HG03039 (cell line): Measurements from ENCODE around the gene ABCC10.
"Not testable (repeated sequence)": the region's sequence is repeated elsewhere in the genome, so short reads cannot be mapped to it uniquely, and the experiment has no call there.

Experiments
- ATAC-seq: cut with Tn5 transposase; IDR thresholded peaks from one replicate; pipeline ENCODE4 v1.9.1; 2021; ENCODE audit warnings: mild to moderate bottlenecking, moderate library complexity; ENCODE audit not compliant: unreplicated experiment

ABCC10 gene

DNA sequence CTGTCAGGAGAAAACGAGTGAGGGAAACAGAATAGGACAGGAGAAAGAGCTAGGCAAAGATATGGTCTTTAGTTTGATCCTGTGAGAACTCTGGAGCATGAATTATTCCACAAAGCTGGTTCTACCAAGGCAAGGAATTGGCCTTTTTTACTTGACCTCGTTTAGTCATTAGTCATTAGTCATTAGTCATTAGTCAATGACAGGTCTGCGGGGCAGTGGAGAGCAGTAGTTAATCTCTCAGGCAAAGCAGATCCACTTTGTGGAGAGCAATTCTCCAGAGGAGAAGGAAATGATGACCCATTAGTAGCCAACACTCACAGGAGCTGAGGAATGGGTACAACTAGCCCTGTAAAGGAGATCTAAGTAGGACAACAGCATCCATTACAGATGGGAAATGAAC is 22.0 kb upstream of the ABCC10 start:
- no peak for ATAC-seq

DNA sequence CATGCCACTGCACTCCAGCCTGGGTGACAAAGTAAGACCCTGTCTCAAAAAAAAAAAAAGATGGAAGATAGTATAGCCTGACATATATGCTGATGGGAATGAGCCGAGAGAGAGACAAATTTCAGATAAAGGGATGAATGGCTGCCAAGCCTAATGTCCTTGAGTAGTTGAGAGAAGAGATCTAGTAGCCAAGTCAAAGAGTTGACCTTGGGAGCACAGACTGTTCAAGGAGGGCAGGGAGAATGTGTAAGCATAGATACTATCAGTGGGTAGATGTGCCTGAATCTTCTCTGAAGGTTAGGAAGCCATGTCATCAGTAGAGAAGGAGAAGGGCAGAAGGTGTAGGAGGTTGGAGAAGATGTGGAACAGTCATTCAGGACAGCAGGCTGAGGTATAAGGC is 20.0 kb upstream of the ABCC10 start:
- ATAC-seq: no peak

DNA sequence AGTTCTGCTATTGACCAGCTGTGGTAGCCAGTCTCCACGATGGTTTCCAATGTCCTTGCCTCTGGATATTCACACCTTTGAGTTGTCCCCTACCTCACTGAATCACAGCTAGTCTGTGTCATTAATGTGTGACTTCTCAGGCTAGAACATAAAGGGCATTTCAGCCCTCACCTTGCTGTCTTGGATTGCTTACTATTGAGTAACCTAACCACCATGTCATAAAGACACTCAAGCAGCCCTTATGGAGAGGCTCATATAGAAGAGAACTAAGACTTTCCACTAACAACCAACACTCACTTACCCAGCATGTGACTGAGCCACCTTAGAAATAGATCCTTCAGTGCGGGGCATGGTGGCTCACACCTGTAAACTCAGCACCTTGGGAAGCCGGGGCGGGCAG is 19.1 kb upstream of the ABCC10 start:
- no peak for ATAC-seq

DNA sequence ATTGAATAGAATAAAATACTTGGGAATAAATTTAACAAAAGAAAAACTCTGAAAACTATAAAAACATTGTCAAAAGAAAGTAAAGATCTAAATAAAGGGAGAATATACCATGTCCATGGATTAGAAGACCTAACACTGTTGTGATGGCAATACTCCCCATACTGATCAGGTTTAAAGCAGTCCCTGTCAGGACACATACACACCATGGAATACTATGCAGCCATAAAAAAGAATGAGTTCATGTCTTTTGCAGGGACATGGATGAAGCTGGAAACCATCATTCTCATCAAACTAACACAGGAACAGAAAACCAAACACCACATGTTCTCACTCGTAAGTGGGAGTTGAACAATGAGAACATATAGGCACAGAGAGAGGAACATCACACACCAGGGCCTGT is 16.6 kb upstream of the ABCC10 start:
- ATAC-seq: not testable (repeated sequence)

DNA sequence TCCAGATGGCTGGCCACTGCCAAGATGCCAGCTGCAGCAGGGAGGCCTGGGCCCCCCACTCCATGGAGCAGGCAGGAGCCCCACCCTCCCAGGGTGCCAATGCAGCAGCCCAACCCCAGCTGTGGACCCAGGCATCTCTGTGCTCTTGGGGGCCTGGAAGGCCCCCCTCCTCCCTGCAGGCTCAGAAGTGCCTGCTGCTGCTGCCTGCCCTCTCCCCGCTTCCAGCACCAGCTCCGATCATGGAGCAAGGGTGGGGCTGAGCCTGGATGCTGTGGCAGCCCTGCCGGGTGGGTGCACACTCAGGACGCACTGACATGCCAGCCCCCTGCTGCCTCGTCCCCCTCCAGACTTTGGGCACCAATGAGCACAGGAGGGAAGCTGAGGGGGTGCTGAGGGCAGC is 14.8 kb upstream of the ABCC10 start:
- no peak for ATAC-seq

DNA sequence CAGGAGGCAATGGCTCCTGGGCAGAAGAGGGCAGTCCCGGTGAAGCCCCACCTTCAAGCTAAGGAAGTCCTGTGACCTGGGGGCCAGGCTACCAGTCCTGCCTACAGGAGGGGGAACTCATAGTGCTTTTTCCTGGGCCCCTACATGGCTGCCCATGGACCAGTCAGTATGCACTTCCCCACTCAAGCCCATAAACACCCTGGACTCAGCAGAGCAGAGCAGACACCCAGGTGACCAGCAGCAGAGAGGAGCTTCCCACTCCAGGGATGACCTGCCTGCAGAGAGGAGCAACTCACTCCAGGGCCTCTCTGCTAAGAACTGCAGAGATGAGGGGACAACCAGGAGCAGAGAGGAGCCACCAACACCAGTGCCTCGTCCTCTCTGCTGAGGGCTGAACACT is 14.3 kb upstream of the ABCC10 start:
- ATAC-seq: no peak

DNA sequence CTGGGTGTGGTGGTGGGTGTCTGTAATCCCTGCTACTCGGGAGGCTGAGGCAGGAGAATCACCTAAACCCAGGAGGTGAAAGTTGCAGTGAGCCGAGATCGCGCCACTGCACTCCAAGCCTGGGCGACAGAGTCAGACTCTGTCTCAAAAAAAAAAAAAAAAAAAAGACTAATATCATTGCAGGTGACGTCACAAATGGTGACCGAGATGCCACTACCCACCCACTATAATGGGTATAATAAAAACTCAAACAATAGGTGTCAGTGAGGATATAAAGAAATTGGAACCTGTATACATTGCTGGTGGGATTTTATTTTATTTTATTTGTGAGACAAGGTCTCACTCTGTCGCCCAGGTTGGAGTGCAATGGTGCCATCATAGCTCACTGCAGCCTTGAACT is 12.1 kb upstream of the ABCC10 start:
- not testable (repeated sequence) for ATAC-seq

DNA sequence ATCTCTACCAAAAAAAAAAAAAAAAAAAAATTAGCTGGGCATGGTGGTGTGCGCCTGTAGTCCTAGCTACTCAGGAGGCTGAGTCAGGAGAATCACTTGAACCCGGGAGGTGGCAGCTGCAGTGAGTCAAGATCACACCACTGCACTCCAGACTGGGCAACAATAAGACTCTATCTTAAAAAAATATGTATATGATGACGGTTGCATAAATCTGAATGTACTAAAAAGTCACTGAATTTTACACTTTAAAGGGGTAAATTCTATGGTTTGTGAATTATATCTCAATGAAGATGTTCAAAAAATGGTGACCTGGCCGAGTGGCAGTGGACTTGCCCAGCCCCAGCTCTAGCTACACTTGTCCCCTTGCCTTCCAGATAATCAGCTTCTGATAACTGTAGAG is 10.4 kb upstream of the ABCC10 start:
- ATAC-seq: no peak

DNA sequence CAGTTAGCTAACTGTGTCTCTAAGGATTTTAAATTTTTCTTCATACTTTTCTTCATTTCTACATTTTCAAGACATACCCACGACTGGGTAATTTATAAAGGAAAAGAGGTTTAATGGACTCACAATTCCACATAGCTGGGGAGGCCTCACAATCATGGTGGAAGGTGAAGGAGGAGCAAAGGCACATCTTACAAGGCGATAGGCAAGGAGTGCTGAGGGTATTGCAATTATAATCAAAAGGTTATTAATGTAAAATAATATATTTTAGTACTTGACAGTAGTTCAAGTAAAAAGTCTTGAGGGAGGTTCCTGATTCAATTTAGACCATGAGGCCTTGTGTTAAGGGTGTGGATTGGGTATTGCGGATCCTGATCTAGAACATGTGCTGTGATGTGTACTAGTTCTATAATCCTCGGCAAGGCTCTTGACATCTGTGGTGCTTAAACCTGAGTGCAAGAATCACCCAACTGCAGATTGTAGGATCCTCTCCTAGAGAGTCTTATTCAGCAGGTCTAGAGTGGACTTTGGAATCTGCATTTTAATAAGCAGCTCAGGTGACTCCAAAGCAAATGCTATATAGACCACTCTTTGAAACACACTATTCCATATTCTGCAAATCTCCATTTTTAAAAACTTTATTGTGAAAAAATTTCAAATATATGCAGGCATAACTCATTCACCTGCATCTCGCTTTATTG is 7.2 kb upstream of the ABCC10 start:
- no peak for ATAC-seq

DNA sequence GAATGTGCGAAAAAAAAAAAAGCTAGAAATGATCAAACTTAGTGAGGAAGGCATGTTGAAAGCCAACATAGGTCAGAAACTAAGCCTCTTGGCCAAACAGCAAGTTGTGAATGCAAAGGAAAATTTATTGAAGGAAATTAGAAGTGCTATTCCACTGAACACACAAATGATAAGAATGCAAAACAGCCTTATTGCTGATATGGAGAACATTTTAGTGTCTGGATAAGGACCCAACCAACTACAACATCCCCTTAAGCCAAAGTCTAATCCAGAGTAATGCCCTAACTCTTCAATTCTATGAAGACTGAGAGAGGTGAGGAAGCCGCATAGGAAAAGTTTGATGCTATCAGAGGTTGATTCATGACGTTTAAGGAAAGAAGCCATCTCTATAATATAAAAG is 5.5 kb upstream of the ABCC10 start:
- no peak for ATAC-seq

DNA sequence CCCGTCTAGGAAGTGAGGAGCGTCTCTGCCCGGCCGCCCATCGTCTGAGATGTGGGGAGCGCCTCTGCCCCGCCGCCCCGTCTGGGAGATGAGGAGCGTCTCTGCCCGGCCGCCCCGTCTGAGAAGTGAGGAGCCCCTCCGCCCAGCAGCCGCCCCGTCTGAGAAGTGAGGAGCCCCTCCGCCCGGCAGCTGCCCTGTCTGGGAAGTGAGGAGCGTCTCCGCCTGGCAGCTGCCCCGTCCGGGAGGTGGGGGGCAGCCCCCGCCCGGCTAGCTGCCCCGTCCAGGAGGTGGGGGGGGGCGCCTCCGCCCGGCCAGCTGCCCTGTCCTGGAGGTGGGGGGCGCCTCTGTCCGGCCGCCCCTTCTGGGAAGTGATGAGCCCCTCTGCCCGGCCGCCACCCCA is 2.3 kb upstream of the ABCC10 start:
- not testable (repeated sequence) for ATAC-seq

DNA sequence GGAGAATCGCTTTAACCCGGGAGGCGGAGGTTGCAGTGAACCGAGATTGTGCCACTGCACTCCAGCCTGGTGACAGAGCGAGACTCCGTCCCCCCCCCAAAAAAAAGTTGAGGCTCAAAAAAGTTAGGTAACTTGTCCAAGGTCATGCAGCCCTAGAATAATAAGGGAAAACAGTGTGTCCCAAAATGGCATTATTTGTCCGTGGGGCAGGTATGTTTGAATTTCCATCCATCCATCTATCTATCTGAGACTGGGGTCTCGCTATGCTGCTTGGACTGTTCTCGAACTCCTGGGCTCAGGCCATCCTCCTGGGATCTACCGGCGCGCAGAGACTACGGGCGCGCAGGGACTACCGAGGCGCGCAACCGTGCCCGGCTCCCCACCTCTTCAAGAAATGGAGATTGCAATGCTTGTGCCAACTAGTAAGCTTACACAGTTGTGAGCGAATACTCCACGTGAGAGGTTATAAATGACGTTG is 374 bp upstream of the ABCC10 start:
- peak; percentile 6 for ATAC-seq

DNA sequence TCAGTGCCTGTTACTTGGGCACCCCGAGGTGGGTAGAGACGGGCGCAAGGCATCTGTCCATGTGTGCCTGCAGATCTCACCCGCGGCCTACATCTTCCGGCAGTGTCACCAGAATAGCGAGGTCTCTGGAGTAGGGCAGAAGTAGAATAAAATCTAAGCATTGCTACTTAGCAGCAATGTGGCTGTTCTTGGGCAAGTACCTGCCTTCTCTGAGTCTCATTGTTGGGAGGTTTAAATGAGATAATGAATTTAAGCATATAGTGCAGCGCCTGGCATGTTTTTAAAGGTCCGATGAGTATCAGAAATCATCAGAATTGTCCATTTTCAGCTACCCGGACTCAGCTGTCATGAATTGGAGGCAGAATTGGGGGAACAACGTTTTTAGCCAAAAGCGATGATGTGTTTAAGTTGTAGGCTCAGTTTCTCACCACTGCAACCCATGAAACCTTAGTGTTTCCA is 800 bp downstream of the ABCC10 start:
- no peak for ATAC-seq

DNA sequence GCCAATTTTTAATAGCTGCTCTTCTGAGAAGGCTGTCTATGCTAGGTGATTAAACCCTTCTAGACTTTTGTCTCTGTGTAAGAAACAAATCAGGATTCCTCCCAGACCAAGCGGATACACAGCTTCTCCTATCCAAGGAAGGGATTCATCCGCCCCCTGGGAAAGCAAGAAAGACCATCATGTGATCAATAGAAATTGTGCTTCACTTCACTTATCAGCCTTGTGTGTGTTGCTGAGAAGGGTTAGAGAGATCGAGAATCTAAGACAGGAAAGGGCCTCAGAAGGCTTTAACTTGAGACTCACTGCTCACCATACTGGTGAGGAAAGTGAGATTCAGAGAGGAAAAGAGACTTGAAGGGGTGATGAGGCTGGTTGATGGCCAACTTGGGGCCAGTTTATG is 1.5 kb downstream of the ABCC10 start:
- ATAC-seq: no peak

DNA sequence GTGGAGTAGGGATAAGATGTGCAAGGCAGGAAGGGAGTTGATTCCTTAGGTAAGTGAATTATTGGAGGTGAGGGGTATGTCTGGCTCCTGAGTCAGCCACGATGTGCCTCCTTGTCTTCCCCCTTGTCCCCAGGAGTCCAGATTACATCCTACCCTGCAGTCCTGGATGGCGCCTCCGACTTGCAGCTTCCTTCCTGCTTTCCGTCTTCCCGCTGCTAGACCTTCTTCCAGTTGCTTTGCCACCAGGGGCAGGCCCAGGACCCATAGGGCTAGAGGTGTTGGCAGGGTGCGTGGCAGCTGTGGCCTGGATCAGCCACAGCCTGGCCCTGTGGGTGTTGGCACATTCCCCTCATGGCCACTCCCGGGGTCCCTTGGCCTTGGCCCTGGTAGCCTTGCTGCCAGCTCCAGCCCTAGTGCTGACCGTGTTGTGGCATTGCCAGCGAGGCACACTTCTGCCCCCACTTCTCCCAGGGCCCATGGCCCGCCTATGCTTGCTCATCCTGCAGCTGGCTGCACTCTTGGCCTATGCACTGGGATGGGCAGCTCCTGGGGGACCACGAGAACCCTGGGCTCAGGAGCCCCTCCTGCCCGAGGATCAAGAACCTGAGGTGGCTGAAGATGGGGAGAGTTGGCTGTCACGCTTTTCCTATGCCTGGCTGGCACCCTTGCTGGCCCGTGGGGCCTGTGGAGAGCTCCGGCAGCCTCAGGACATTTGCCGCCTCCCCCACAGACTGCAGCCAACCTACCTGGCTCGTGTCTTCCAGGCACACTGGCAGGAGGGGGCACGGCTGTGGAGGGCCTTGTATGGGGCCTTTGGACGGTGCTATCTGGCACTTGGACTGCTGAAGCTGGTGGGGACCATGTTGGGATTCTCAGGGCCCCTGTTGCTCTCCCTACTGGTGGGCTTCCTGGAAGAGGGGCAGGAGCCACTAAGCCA is 4.9 kb downstream of the ABCC10 start:
- no peak for ATAC-seq

DNA sequence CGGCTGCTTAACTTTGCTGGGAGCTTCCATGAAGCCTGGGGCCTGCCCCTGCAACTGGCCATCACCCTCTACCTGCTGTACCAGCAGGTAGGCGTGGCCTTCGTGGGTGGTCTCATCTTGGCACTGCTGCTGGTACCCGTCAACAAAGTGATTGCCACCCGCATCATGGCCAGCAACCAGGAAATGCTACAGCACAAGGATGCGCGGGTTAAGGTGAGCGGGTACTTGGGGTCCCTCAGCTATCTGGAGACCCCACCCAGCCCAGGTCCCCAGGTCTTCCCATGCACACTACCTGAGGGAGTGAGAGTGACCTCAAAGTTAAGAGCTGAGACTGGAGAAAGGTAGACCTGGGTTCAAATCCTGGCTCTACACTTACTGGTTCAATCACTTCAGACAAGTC is 5.8 kb downstream of the ABCC10 start:
- no peak for ATAC-seq

DNA sequence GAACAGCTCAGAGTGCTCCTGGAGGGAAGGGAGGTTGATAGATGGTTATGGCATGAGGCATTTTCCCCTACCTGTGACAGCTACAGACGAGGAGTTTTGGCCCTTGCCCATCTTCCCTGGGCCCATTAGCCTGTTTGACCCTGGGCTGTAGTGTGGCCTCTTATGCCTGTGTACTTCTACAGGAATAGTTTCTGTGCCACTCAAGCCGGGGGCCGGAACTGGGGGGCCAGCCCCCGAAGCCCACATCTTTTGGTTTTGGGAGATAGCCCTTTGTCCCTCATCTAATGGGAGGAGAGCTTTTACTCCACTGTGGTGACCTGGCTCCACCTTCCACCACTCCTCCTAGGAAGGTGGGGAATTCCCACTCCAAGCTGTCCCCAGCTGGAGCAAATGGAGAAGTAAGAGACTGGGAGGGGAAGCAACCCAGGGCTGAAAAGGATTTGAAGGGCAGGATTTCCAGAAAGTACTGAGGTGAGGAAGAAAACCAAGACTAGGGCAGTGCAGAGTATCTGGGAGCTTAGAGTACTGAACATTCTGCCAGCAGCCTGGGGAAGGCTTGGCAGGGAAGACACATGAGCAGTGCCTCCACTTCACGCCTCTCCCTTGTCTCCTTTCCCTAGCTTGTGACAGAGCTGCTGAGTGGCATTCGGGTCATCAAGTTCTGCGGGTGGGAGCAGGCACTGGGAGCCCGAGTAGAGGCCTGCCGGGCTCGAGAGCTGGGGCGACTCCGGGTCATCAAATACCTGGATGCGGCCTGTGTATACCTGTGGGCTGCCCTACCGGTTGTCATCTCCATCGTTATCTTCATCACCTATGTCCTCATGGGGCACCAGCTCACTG is 6.9 kb downstream of the ABCC10 start:
- ATAC-seq: no peak

DNA sequence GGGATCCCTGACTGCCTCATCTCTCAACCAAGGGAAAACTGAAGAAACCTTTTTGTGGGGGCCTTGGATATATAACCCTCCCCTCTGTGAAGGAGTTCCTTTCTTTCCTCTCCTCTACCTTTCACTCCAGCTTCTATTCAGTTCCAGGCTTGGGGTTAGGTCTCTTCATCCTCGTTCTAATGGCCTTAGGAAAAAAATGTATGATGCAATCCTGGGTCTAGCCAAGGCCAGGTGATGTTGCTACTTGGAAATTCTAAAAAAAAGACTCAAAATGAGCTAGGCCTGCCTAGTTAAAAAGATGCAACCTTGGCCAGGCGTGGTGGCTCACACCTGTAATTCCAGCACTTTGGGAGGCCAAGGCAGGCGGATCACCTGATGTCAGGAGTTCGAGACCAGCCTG is 7.6 kb downstream of the ABCC10 start:
- ATAC-seq: no peak

DNA sequence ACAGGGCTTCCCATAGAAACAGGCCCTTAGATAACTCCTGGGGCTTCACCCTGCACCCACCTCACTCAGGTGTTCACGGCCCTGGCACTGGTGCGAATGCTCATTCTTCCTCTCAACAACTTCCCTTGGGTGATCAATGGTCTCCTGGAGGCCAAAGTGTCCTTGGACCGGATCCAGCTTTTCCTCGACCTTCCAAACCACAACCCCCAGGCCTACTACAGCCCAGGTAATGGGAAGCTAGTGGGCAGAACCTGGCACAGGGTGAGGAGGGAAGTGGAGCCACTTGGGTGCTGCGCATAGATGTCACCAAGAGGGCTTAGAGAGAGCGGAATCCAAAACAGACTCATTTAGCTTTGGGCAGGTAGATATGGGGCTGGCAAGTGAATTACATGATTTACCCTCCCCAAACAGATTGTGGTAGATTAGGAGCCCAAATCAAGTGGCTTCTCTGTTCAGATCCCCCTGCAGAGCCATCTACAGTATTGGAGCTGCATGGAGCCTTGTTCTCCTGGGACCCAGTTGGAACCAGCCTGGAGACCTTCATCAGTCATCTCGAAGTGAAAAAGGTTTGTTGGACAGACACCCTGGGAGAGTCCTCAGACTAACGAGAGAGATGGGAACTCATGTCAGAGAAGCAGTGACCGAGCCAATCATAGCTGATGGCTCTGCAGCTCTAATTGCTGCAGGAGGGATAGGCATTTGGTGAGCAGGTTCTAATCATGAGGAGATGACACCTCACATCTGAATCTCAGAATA is 8.5 kb downstream of the ABCC10 start:
- ATAC-seq: no peak

DNA sequence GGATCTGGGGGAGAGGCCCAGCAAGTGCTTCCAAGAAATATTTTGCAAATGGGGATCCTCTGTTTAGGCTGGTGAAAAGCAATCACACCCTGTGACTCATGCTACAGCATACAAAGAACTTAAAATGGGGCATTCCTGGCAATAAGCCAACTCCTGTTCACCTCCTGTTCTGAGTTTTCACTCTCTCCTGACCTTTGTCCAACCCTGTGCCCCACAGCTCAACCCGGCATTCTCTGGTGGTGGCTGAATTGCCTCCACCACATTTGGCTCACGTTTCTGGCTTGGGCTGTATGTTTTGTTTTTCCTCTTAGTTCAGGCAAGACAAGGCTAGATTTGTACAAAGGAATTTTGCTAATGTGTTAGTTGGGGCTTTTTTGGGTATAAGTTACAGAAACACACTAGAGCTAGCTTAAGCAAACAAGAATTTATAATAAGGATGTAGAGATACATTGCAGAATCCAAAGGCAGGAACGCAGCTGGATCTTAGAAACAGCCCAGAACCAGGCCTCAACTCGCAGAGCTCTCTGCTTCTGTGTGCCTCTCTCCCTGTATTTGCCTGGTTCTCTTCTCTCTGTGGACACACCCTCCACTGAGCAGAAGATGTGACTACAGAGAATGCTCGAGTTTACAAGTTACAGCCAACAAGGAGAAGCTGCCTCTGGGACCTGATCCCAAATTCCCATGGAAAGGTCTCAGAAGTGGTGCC is 9.4 kb downstream of the ABCC10 start:
- ATAC-seq: no peak
